ENCODE results near the gene SLC6A3. TPM values are rescaled to one million over a fixed set of nuclear protein-coding genes. Genes with fewer than 3 reads are reported as not detected.

Gene SLC6A3
- total RNA-seq, 1 experiment from 2014 or later = not detected

- CTCF ChIA-PET = no interaction called here
- Mint-ChIP-seq H3K36me3 (ENCODE audit: insufficient read depth, unreplicated experiment) (peaks cover 4% of the 10 kb centered on the region), H3K4me3 (ENCODE audit: low read depth, unreplicated experiment) (no peak overlapping the region), H3K9me3 (ENCODE audit: low read depth, unreplicated experiment) (peaks cover 6% of the 10 kb centered on the region), H3K27ac (ENCODE audit: unreplicated experiment) (no peak overlapping the region), H3K4me1 (ENCODE audit: low read depth, unreplicated experiment) (no peaks in the 10 kb centered on the region), H3K27me3 (ENCODE audit: unreplicated experiment) (peaks cover 50% of the 10 kb centered on the region)
- intact Hi-C loops (cut with micrococcal nuclease; ENCODE audit: unreplicated experiment) = no loop called here
- no peak for DNase-seq
- no TSS peak for BruUV-seq (replicated peaks)
- TF ChIP-seq, protein P1, sequence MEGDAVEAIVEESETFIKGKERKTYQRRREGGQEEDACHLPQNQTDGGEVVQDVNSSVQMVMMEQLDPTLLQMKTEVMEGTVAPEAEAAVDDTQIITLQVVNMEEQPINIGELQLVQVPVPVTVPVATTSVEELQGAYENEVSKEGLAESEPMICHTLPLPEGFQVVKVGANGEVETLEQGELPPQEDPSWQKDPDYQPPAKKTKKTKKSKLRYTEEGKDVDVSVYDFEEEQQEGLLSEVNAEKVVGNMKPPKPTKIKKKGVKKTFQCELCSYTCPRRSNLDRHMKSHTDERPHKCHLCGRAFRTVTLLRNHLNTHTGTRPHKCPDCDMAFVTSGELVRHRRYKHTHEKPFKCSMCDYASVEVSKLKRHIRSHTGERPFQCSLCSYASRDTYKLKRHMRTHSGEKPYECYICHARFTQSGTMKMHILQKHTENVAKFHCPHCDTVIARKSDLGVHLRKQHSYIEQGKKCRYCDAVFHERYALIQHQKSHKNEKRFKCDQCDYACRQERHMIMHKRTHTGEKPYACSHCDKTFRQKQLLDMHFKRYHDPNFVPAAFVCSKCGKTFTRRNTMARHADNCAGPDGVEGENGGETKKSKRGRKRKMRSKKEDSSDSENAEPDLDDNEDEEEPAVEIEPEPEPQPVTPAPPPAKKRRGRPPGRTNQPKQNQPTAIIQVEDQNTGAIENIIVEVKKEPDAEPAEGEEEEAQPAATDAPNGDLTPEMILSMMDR (IDR thresholded peaks at IDR 0.05; ENCODE audit: unreplicated experiment) = no peak
Observed at GRCh38 chr5:1414311-1415058, 30.8 kb downstream of the SLC6A3 start.

- H3K27me3 Mint-ChIP-seq (ENCODE audit: unreplicated experiment) = peaks cover 50% of the 10 kb centered on the region
- CTCF ChIA-PET = no interaction called here
Observed at GRCh38 chr5:1413611-1414241, 31.5 kb downstream of the SLC6A3 start.

DNA sequence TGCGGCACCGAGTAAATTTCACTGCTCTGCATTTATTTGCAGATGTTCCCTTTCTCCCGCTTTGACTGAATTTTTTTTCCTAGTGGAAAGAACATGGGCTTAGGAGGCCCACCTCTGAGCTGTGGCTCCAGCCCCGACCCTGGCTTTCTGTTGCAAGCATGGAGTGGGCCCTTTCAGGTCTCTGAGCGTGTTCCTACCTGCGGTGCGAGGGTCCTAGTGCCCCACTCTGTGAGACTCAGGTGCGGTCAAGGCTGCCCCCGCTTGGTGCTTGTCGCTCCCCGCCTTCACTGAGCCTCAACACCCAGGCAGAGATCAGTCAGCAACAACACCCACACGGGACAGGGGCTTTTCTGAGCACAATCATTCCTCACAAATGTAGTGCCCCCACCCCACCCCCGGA lies 32.0 kb downstream of the SLC6A3 start:
- TF ChIP-seq, protein P1 (IDR thresholded peaks at IDR 0.05; ENCODE audit: unreplicated experiment) = no peak
- peaks cover 7% of the 10 kb centered on the region for H3K36me3 Mint-ChIP-seq (ENCODE audit: insufficient read depth, unreplicated experiment)
- H3K27me3 Mint-ChIP-seq (ENCODE audit: unreplicated experiment) = peaks cover 47% of the 10 kb centered on the region
- intact Hi-C loops (cut with micrococcal nuclease; ENCODE audit: unreplicated experiment) = no loop called here
- H3K9me3 Mint-ChIP-seq (ENCODE audit: low read depth, unreplicated experiment) = peaks cover under 1% of the 10 kb centered on the region
- no TSS peak for BruUV-seq (replicated peaks)
- no peak overlapping the region for H3K27ac Mint-ChIP-seq (ENCODE audit: unreplicated experiment)
- CTCF ChIA-PET = no interaction called here
- H3K4me3 Mint-ChIP-seq (ENCODE audit: low read depth, unreplicated experiment) = no peak overlapping the region
- no peak for DNase-seq
- H3K4me1 Mint-ChIP-seq (ENCODE audit: low read depth, unreplicated experiment) = no peaks in the 10 kb centered on the region

More at GRCh38 chr5:1413611-1414241, 31.5 kb downstream of the SLC6A3 start:
- no peaks in the 10 kb centered on the region for H3K4me1 Mint-ChIP-seq (ENCODE audit: low read depth, unreplicated experiment)
- H3K27ac Mint-ChIP-seq (ENCODE audit: unreplicated experiment) = no peak overlapping the region
- TF ChIP-seq, protein P1 (IDR thresholded peaks at IDR 0.05; ENCODE audit: unreplicated experiment) = no peak
- peaks cover 3% of the 10 kb centered on the region for H3K9me3 Mint-ChIP-seq (ENCODE audit: low read depth, unreplicated experiment)
- no peak for DNase-seq
- H3K4me3 Mint-ChIP-seq (ENCODE audit: low read depth, unreplicated experiment) = no peak overlapping the region
- peaks cover 7% of the 10 kb centered on the region for H3K36me3 Mint-ChIP-seq (ENCODE audit: insufficient read depth, unreplicated experiment)
- no TSS peak for BruUV-seq (replicated peaks)
- intact Hi-C loops (cut with micrococcal nuclease; ENCODE audit: unreplicated experiment) = no loop called here

GRCh38 chr5:1412621-1413020 lies 32.6 kb downstream of the SLC6A3 start:
- H3K9me3 Mint-ChIP-seq (ENCODE audit: low read depth, unreplicated experiment) = no peaks in the 10 kb centered on the region
- H3K27ac Mint-ChIP-seq (ENCODE audit: unreplicated experiment) = no peak overlapping the region
- peaks cover 7% of the 10 kb centered on the region for H3K36me3 Mint-ChIP-seq (ENCODE audit: insufficient read depth, unreplicated experiment)
- peaks cover 46% of the 10 kb centered on the region for H3K27me3 Mint-ChIP-seq (ENCODE audit: unreplicated experiment)
- no peaks in the 10 kb centered on the region for H3K4me1 Mint-ChIP-seq (ENCODE audit: low read depth, unreplicated experiment)
- intact Hi-C loops (cut with micrococcal nuclease; ENCODE audit: unreplicated experiment) = no loop called here
- TF ChIP-seq, protein P1 (IDR thresholded peaks at IDR 0.05; ENCODE audit: unreplicated experiment) = no peak
- BruUV-seq (replicated peaks) = no TSS peak
- no peak for DNase-seq
- CTCF ChIA-PET = no interaction called here
- no peak overlapping the region for H3K4me3 Mint-ChIP-seq (ENCODE audit: low read depth, unreplicated experiment)
